Naive thymus-derived CD4-positive, alpha-beta T cell (primary cell): ENCODE measurements around the gene GATM. TPM values are rescaled to one million over a fixed set of nuclear protein-coding genes. Genes with fewer than 3 reads are reported as not detected.

Experiments
- ATAC-seq: fragments of 150-1000 bp; cut with Tn5 transposase; 2 replicates; pipeline ENCODE4 v1.10.0; 2021; ENCODE audit warnings: mild to moderate bottlenecking, moderate library complexity
- CTCF ChIA-PET: fragments of 350-600 bp; sonication (Branson Sonifier 250); formaldehyde crosslinking; loops from one replicate; lab custom pipeline; 2021; ENCODE audit warnings: antibody characterized with exemption; lab: Charles Lee
- POLR2A ChIA-PET: fragments of 350-600 bp; sonication (Branson Sonifier 250); formaldehyde crosslinking; loops from one replicate; lab custom pipeline; 2021; ENCODE audit warnings: antibody characterized with exemption, inconsistent platforms; lab: Charles Lee
- DNase-seq, 9 donors: peaks; one replicate each; pipeline versions ENCODE4 v3.0.0 to v3.0.0-alpha.2; 2020 to 2022; ENCODE audit warnings: mixed read lengths in 1 of 9
- H3K27ac ChIP-seq: one replicate; pipeline ENCODE4 v1.7.0; 2013; ENCODE audit warnings: mild to moderate bottlenecking, low read depth, low read length, moderate library complexity
- H3K27me3 ChIP-seq, 2 donors: one replicate each; pipeline ENCODE4 v1.7.0; 2013; ENCODE audit warnings: low read length in 2 of 2, mild to moderate bottlenecking in 2 of 2, moderate library complexity in 2 of 2; ENCODE audit not compliant: control insufficient read depth in 2 of 2, insufficient read depth in 2 of 2
- H3K36me3 ChIP-seq, 3 experiments: 1 replicate in 2 of 3; 2 replicates in 1 of 3; pipeline ENCODE4 v1.7.0; 2013; ENCODE audit warnings: low read length in 3 of 3, mild to moderate bottlenecking in 3 of 3, moderate library complexity in 1 of 3; ENCODE audit not compliant: insufficient read depth in 3 of 3, control insufficient read depth in 2 of 3
- H3K4me1 ChIP-seq, 2 donors: one replicate each; pipeline ENCODE4 v1.7.0; 2013; ENCODE audit warnings: low read length in 2 of 2, mild to moderate bottlenecking in 2 of 2, moderate library complexity in 1 of 2; ENCODE audit not compliant: control insufficient read depth in 2 of 2, insufficient read depth in 2 of 2
- H3K4me3 ChIP-seq: 2 replicates; pipeline ENCODE4 v1.7.0; 2013; ENCODE audit warnings: mild to moderate bottlenecking, low read length
- H3K9me3 ChIP-seq, 3 experiments: 1 replicate in 2 of 3; 2 replicates in 1 of 3; pipeline ENCODE4 v1.7.0; 2013; ENCODE audit warnings: low read length in 3 of 3; ENCODE audit not compliant: control insufficient read depth in 2 of 3
- H3K27ac Mint-ChIP-seq, 9 donors: one replicate each; pipeline ENCODE4 v1.8.0; 2020 to 2022; ENCODE audit warnings: mixed read lengths in 9 of 9, mild to moderate bottlenecking in 8 of 9, moderate library complexity in 5 of 9, inconsistent platforms in 2 of 9
- H3K27me3 Mint-ChIP-seq, 5 donors: one replicate each; pipeline ENCODE4 v1.8.0; 2021 to 2022; ENCODE audit warnings: mixed read lengths in 5 of 5, mild to moderate bottlenecking in 1 of 5
- H3K36me3 Mint-ChIP-seq, 5 donors: one replicate each; pipeline ENCODE4 v1.8.0; 2020 to 2022; ENCODE audit warnings: mixed read lengths in 5 of 5, mild to moderate bottlenecking in 3 of 5, inconsistent platforms in 1 of 5
- H3K4me1 Mint-ChIP-seq, 7 donors: one replicate each; pipeline ENCODE4 v1.8.0; 2020 to 2022; ENCODE audit warnings: mixed read lengths in 7 of 7, mild to moderate bottlenecking in 3 of 7, inconsistent platforms in 1 of 7
- H3K4me3 Mint-ChIP-seq, 10 donors: one replicate each; pipeline ENCODE4 v1.8.0; 2020 to 2022; ENCODE audit warnings: mild to moderate bottlenecking in 10 of 10, mixed read lengths in 10 of 10, moderate library complexity in 6 of 10, inconsistent platforms in 2 of 10
- H3K9me3 Mint-ChIP-seq, 11 donors: one replicate each; pipeline ENCODE4 v1.8.0; 2020 to 2022; ENCODE audit warnings: mixed read lengths in 11 of 11, mild to moderate bottlenecking in 4 of 11, inconsistent platforms in 1 of 11, moderate library complexity in 1 of 11
- intact Hi-C, 2 donors: fragments of 100-400 bp; cut with micrococcal nuclease; formaldehyde crosslinking; loops; one replicate each; pipeline ENCODE4 v1.15.1; 2023
- polyA plus RNA-seq, 2 donors: library from polyadenylated mRNA; unstranded; fragments of 300-500 nt; fragmentation: Illumina TruSeq; gene quantifications; one replicate each; pipeline ENCODE4 v1.2.3, GENCODE V29; 2021
- total RNA-seq, 6 experiments: library from RNA in 5 of 6; stranded (reverse) in 5 of 6; gene quantifications; 1 replicate in 5 of 6; 2 replicates in 1 of 6; pipeline ENCODE4 v1.2.3 and lab custom pipeline; 2021 to 2026

The GATM gene
- total and polyA plus RNA-seq, 7 experiments from 2014 or later, result 0.14 to 2.4 (median 1.1) TPM; not detected in 1

- ChIA-PET POLR2A (no interaction called here), CTCF (no interaction called here)
- Mint-ChIP-seq H3K27ac (no peak overlapping the region), H3K36me3 (no peaks in the 10 kb centered on the region), H3K27me3 (peaks cover 29 to 50% (median 35%) of the 10 kb centered on the region in 5 donors), H3K9me3 (no peaks in the 10 kb centered on the region), H3K4me1 (no peaks in the 10 kb centered on the region), H3K4me3 (no peak overlapping the region)
- ATAC-seq (no peak), DNase-seq (no peak)
- intact Hi-C loops, result no loop called here
- no peaks in the 10 kb centered on the region for H3K4me1 ChIP-seq
- no peaks in the 10 kb centered on the region for H3K9me3 ChIP-seq
- no peak overlapping the region for H3K27ac ChIP-seq
- H3K4me3 ChIP-seq, result no peak overlapping the region
- H3K36me3 ChIP-seq, result no peaks in the 10 kb centered on the region
- H3K27me3 ChIP-seq, result no peaks in the 10 kb centered on the region
Observed at GRCh38 chr15:45351227-45351626, 27.1 kb downstream of the GATM start.

GRCh38 chr15:45349623-45350022 lies 28.7 kb downstream of the GATM start:
- peaks cover 35 to 59% (median 37%) of the 10 kb centered on the region in 5 donors for H3K27me3 Mint-ChIP-seq
- H3K36me3 Mint-ChIP-seq, result no peaks in the 10 kb centered on the region
- H3K27ac Mint-ChIP-seq, result no peak overlapping the region
- DNase-seq (no peak), ATAC-seq (no peak)
- no peaks in the 10 kb centered on the region for H3K4me1 Mint-ChIP-seq
- no peak overlapping the region for H3K4me3 Mint-ChIP-seq
- Histone ChIP-seq H3K4me1 (no peaks in the 10 kb centered on the region), H3K36me3 (no peaks in the 10 kb centered on the region), H3K27ac (no peak overlapping the region), H3K27me3 (no peaks in the 10 kb centered on the region), H3K4me3 (no peak overlapping the region), H3K9me3 (no peaks in the 10 kb centered on the region)
- ChIA-PET CTCF (no interaction called here), POLR2A (no interaction called here)
- no peaks in the 10 kb centered on the region for H3K9me3 Mint-ChIP-seq
- intact Hi-C loops, result no loop called here

- no peak for ATAC-seq
- no peaks in the 10 kb centered on the region for H3K36me3 ChIP-seq
- no peaks in the 10 kb centered on the region for H3K4me1 Mint-ChIP-seq
- no peak overlapping the region for H3K27ac Mint-ChIP-seq
- POLR2A ChIA-PET, result no interaction called here
- H3K9me3 ChIP-seq, result no peaks in the 10 kb centered on the region
- H3K36me3 Mint-ChIP-seq, result no peaks in the 10 kb centered on the region
- intact Hi-C loops, result no loop called here
- CTCF ChIA-PET, result no interaction called here
- DNase-seq, result no peak
- no peaks in the 10 kb centered on the region for H3K27me3 ChIP-seq
- H3K4me1 ChIP-seq, result no peaks in the 10 kb centered on the region
- peaks cover 31 to 54% (median 37%) of the 10 kb centered on the region in 5 donors for H3K27me3 Mint-ChIP-seq
- H3K27ac ChIP-seq, result no peak overlapping the region
- H3K4me3 ChIP-seq, result no peak overlapping the region
- H3K9me3 Mint-ChIP-seq, result no peaks in the 10 kb centered on the region
- H3K4me3 Mint-ChIP-seq, result no peak overlapping the region
Observed at GRCh38 chr15:45347989-45348388, 30.4 kb downstream of the GATM start.

- Mint-ChIP-seq H3K9me3 (no peaks in the 10 kb centered on the region), H3K4me3 (no peak overlapping the region), H3K27ac (no peak overlapping the region), H3K4me1 (no peaks in the 10 kb centered on the region), H3K36me3 (no peaks in the 10 kb centered on the region), H3K27me3 (peaks cover 35 to 46% (median 38%) of the 10 kb centered on the region in 5 donors)
- no peak for ATAC-seq
- H3K27me3 ChIP-seq, result no peaks in the 10 kb centered on the region
- H3K27ac ChIP-seq, result no peak overlapping the region
- H3K36me3 ChIP-seq, result no peaks in the 10 kb centered on the region
- no peak for DNase-seq
- H3K4me1 ChIP-seq, result no peaks in the 10 kb centered on the region
- intact Hi-C loops, result no loop called here
- H3K9me3 ChIP-seq, result no peaks in the 10 kb centered on the region
- CTCF ChIA-PET, result interaction anchor here (0.6 kb wide), 1 partner anchor 872 kb away, joined by 3 read pairs; no protein-coding TSS in a partner anchor
- H3K4me3 ChIP-seq, result no peak overlapping the region
- POLR2A ChIA-PET, result no interaction called here
Observed at GRCh38 chr15:45347033-45347432, 31.3 kb downstream of the GATM start.

- Histone ChIP-seq H3K27me3 (no peaks in the 10 kb centered on the region), H3K27ac (no peak overlapping the region), H3K4me3 (no peak overlapping the region), H3K36me3 (no peaks in the 10 kb centered on the region), H3K9me3 (no peaks in the 10 kb centered on the region), H3K4me1 (no peaks in the 10 kb centered on the region)
- DNase-seq (no peak), ATAC-seq (no peak)
- CTCF ChIA-PET, result no interaction called here
- intact Hi-C loops, result no loop called here
- POLR2A ChIA-PET, result no interaction called here
- Mint-ChIP-seq H3K36me3 (no peaks in the 10 kb centered on the region), H3K9me3 (no peaks in the 10 kb centered on the region), H3K27me3 (peaks cover 35 to 48% (median 42%) of the 10 kb centered on the region in 5 donors), H3K4me3 (no peak overlapping the region), H3K27ac (no peak overlapping the region), H3K4me1 (no peaks in the 10 kb centered on the region)
Observed at GRCh38 chr15:45346381-45346780, 32.0 kb downstream of the GATM start.

- Histone ChIP-seq H3K9me3 (no peaks in the 10 kb centered on the region), H3K27me3 (no peaks in the 10 kb centered on the region), H3K4me1 (peaks cover 0 to 4% of the 10 kb centered on the region in 2 donors), H3K36me3 (no peaks in the 10 kb centered on the region), H3K27ac (no peak overlapping the region), H3K4me3 (no peak overlapping the region)
- intact Hi-C loops, result no loop called here
- peaks cover 0 to 2% (median 0%) of the 10 kb centered on the region in 11 donors for H3K9me3 Mint-ChIP-seq
- ATAC-seq (no peak), DNase-seq (no peak)
- H3K36me3 Mint-ChIP-seq, result no peaks in the 10 kb centered on the region
- no peak overlapping the region for H3K4me3 Mint-ChIP-seq
- POLR2A ChIA-PET, result no interaction called here
- peaks cover 27 to 35% (median 28%) of the 10 kb centered on the region in 5 donors for H3K27me3 Mint-ChIP-seq
- H3K4me1 Mint-ChIP-seq, result peaks cover 0 to 8% (median 5%) of the 10 kb centered on the region in 7 donors
- CTCF ChIA-PET, result no interaction called here
- no peak overlapping the region for H3K27ac Mint-ChIP-seq
Observed at GRCh38 chr15:45343258-45343860, 35.0 kb downstream of the GATM start.

- ATAC-seq (no peak), DNase-seq (no peak)
- Histone ChIP-seq H3K4me1 (peaks cover 0 to 4% of the 10 kb centered on the region in 2 donors), H3K27me3 (no peaks in the 10 kb centered on the region), H3K9me3 (no peaks in the 10 kb centered on the region), H3K4me3 (no peak overlapping the region), H3K36me3 (no peaks in the 10 kb centered on the region), H3K27ac (no peak overlapping the region)
- no peaks in the 10 kb centered on the region for H3K36me3 Mint-ChIP-seq
- CTCF ChIA-PET, result no interaction called here
- intact Hi-C loops, result no loop called here
- peaks cover 13 to 20% (median 16%) of the 10 kb centered on the region in 5 donors for H3K27me3 Mint-ChIP-seq
- POLR2A ChIA-PET, result no interaction called here
- H3K4me1 Mint-ChIP-seq, result peaks cover 0 to 11% (median 9%) of the 10 kb centered on the region in 7 donors
- H3K9me3 Mint-ChIP-seq, result peaks cover 0 to 5% (median 0%) of the 10 kb centered on the region in 11 donors
- no peak overlapping the region for H3K4me3 Mint-ChIP-seq
- no peak overlapping the region for H3K27ac Mint-ChIP-seq
Observed at GRCh38 chr15:45341790-45342189, 36.6 kb downstream of the GATM start.
